ENCODE measurements around the gene FZR1.

The FZR1 gene

DNA sequence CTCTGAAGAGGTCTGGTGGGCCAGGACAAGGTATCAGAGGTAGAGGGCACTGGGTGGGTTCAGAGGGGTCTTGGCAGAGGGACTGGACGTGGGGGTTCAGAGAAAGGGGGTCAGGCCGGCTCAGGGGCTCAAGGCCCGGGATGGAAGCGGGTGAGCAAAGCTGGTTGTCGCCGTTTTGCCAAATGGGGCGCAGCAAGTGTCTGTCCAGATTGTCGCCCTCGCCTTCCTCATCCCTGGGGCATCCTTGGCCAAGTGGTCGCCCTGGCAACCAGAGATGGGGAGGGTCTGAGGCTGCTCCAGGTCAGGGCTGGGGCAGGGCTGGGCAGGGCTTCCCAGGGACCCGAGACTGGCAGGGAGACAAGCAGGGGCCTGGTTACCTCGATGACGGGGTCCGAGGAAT lies 12.5 kb upstream of the FZR1 start:
- H3K23ac ChIP-seq (ENCODE audit: low read depth, low read length, poor library complexity): no peak overlapping the region
- no peak overlapping the region for H2AK5ac ChIP-seq (ENCODE audit: low read depth, low read length)
- peak overlapping the region; percentile 41 for H2BK12ac ChIP-seq (ENCODE audit: low read length)
- H3K36me3 ChIP-seq (replicated peaks in 1 of 2; ENCODE audit: control insufficient read depth in 2 of 2, insufficient read depth in 2 of 2, low read length in 2 of 2): peaks cover 15 to 49% of the 10 kb centered on the region in 2 donors
- H3K27ac ChIP-seq (replicated peaks; ENCODE audit: low read length): no peak overlapping the region
- no peak overlapping the region for H3K14ac ChIP-seq (ENCODE audit: low read length)
- H2AFZ ChIP-seq (ENCODE audit: low read length): no peak overlapping the region
- no peak overlapping the region for H4K8ac ChIP-seq (ENCODE audit: low read depth, low read length)
- H3K4me1 ChIP-seq (ENCODE audit: control insufficient read depth in 2 of 2, insufficient read depth in 1 of 2, low read depth in 1 of 2, low read length in 2 of 2): no peaks in the 10 kb centered on the region
- H3K9ac ChIP-seq (ENCODE audit: low read depth, low read length, poor library complexity): no peak overlapping the region
- H3K27me3 ChIP-seq (ENCODE audit: control insufficient read depth in 3 of 3, insufficient read depth in 3 of 3, low read depth in 1 of 3, low read length in 3 of 3): no peaks in the 10 kb centered on the region
- H3K4me2 ChIP-seq (ENCODE audit: insufficient read depth, low read length, poor library complexity, severe bottlenecking): no peak overlapping the region
- no peaks in the 10 kb centered on the region for H3K9me3 ChIP-seq (replicated peaks in 1 of 2; ENCODE audit: control insufficient read depth in 2 of 2, insufficient read depth in 1 of 2, low read depth in 1 of 2, low read length in 2 of 2)
- H2BK5ac ChIP-seq (ENCODE audit: low read length): no peak overlapping the region
- WGBS, 2 donors (ENCODE audit: extremely low coverage in 2 of 2, insufficient read length in 2 of 2, insufficient replicate concordance in 1 of 2): no CpG with 5 or more reads among the region's 14 CpGs
- DNase-seq (ENCODE audit: low spot score): no peak
- peaks cover 3% of the 10 kb centered on the region for H3K79me1 ChIP-seq (ENCODE audit: low read depth, low read length)
- no peak overlapping the region for H3K4me3 ChIP-seq (ENCODE audit: low read length in 2 of 2)
- H3K18ac ChIP-seq (ENCODE audit: low read length): no peak overlapping the region
- no peak overlapping the region for H2BK120ac ChIP-seq (ENCODE audit: low read depth, low read length)
- no peak overlapping the region for H4K91ac ChIP-seq (ENCODE audit: low read depth, low read length, poor library complexity)
- H2BK15ac ChIP-seq (ENCODE audit: low read length): no peak overlapping the region
- H3K4ac ChIP-seq (ENCODE audit: low read length): no peak overlapping the region

DNA sequence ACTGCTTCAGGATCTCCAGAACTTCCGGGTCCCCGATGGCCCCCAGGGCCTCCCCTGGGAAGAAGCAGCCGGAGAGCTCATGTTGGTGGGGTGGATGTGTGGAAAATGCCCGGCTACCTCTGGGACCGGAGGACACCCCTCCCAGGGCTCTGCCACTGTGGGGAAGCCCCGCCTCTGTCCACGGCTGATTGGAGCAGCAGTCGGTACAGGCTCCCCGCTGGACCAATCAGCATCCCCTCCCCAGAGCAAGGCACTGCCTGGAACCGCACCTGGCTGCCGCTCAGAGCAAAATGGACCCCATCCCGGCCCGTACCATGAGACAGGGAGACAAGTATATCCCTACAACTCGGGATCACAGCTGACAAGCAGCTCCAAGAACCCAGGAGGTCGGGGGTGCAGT lies 12.1 kb upstream of the FZR1 start:
- Histone ChIP-seq H2BK120ac (ENCODE audit: low read depth, low read length) (no peak overlapping the region), H2AK5ac (ENCODE audit: low read depth, low read length) (no peak overlapping the region), H3K36me3 (replicated peaks in 1 of 2; ENCODE audit: control insufficient read depth in 2 of 2, insufficient read depth in 2 of 2, low read length in 2 of 2) (peaks cover 15 to 49% of the 10 kb centered on the region in 2 donors), H3K27me3 (ENCODE audit: control insufficient read depth in 3 of 3, insufficient read depth in 3 of 3, low read depth in 1 of 3, low read length in 3 of 3) (no peaks in the 10 kb centered on the region), H3K18ac (ENCODE audit: low read length) (no peak overlapping the region), H2BK5ac (ENCODE audit: low read length) (no peak overlapping the region), H3K14ac (ENCODE audit: low read length) (no peak overlapping the region), H3K9ac (ENCODE audit: low read depth, low read length, poor library complexity) (no peak overlapping the region), H2BK15ac (ENCODE audit: low read length) (no peak overlapping the region), H3K9me3 (replicated peaks in 1 of 2; ENCODE audit: control insufficient read depth in 2 of 2, insufficient read depth in 1 of 2, low read depth in 1 of 2, low read length in 2 of 2) (no peaks in the 10 kb centered on the region), H3K4me1 (ENCODE audit: control insufficient read depth in 2 of 2, insufficient read depth in 1 of 2, low read depth in 1 of 2, low read length in 2 of 2) (no peaks in the 10 kb centered on the region), H3K27ac (replicated peaks; ENCODE audit: low read length) (no peak overlapping the region), H2AFZ (ENCODE audit: low read length) (no peak overlapping the region), H4K8ac (ENCODE audit: low read depth, low read length) (no peak overlapping the region), H2BK12ac (ENCODE audit: low read length) (no peak overlapping the region), H3K4me2 (ENCODE audit: insufficient read depth, low read length, poor library complexity, severe bottlenecking) (no peak overlapping the region), H3K4me3 (ENCODE audit: low read length in 2 of 2) (no peak overlapping the region), H3K23ac (ENCODE audit: low read depth, low read length, poor library complexity) (no peak overlapping the region), H3K4ac (ENCODE audit: low read length) (no peak overlapping the region), H4K91ac (ENCODE audit: low read depth, low read length, poor library complexity) (no peak overlapping the region), H3K79me1 (ENCODE audit: low read depth, low read length) (peaks cover 3% of the 10 kb centered on the region)
- DNase-seq (ENCODE audit: low spot score): no peak
- WGBS, 2 donors (ENCODE audit: extremely low coverage in 2 of 2, insufficient read length in 2 of 2, insufficient replicate concordance in 1 of 2): no CpG with 5 or more reads among the region's 15 CpGs

DNA sequence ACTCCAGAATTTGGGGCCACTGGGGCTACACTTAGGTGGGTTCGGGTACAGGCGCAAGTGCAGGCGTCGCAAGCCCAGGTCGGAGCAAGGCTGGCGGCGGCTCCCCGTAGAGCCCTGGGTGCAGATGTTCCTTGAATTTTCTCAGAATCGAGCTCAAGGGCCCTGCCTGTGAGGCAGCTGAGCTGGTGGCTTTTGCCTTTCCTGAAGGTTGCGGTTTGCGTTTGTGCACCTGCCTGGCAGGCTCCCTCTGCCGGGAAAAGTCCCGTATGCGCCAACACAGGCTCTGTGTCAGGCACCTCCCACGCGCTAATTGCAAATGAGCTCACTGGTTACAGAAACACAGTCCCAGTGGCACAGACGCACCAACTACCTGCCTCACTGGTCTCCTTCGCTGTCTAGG lies 11.6 kb upstream of the FZR1 start:
- Histone ChIP-seq H3K79me1 (ENCODE audit: low read depth, low read length) (peaks cover 3% of the 10 kb centered on the region), H3K27ac (replicated peaks; ENCODE audit: low read length) (no peak overlapping the region), H3K4me2 (ENCODE audit: insufficient read depth, low read length, poor library complexity, severe bottlenecking) (no peak overlapping the region), H2BK120ac (ENCODE audit: low read depth, low read length) (no peak overlapping the region), H3K23ac (ENCODE audit: low read depth, low read length, poor library complexity) (no peak overlapping the region), H4K8ac (ENCODE audit: low read depth, low read length) (no peak overlapping the region), H2AFZ (ENCODE audit: low read length) (no peak overlapping the region), H2BK12ac (ENCODE audit: low read length) (no peak overlapping the region), H4K91ac (ENCODE audit: low read depth, low read length, poor library complexity) (no peak overlapping the region), H3K14ac (ENCODE audit: low read length) (no peak overlapping the region), H3K4me1 (ENCODE audit: control insufficient read depth in 2 of 2, insufficient read depth in 1 of 2, low read depth in 1 of 2, low read length in 2 of 2) (no peaks in the 10 kb centered on the region), H3K4me3 (ENCODE audit: low read length in 2 of 2) (peak overlapping the region in 1 of 2 donors; percentile 12), H3K9me3 (replicated peaks in 1 of 2; ENCODE audit: control insufficient read depth in 2 of 2, insufficient read depth in 1 of 2, low read depth in 1 of 2, low read length in 2 of 2) (no peaks in the 10 kb centered on the region), H3K27me3 (ENCODE audit: control insufficient read depth in 3 of 3, insufficient read depth in 3 of 3, low read depth in 1 of 3, low read length in 3 of 3) (no peaks in the 10 kb centered on the region), H3K9ac (ENCODE audit: low read depth, low read length, poor library complexity) (no peak overlapping the region), H2BK5ac (ENCODE audit: low read length) (no peak overlapping the region), H2AK5ac (ENCODE audit: low read depth, low read length) (no peak overlapping the region), H3K18ac (ENCODE audit: low read length) (no peak overlapping the region), H3K36me3 (replicated peaks in 1 of 2; ENCODE audit: control insufficient read depth in 2 of 2, insufficient read depth in 2 of 2, low read length in 2 of 2) (peaks cover 15 to 49% of the 10 kb centered on the region in 2 donors), H3K4ac (ENCODE audit: low read length) (no peak overlapping the region), H2BK15ac (ENCODE audit: low read length) (no peak overlapping the region)
- no peak for DNase-seq (ENCODE audit: low spot score)
- WGBS, 2 donors (ENCODE audit: extremely low coverage in 2 of 2, insufficient read length in 2 of 2, insufficient replicate concordance in 1 of 2): no CpG with 5 or more reads among the region's 18 CpGs

DNA sequence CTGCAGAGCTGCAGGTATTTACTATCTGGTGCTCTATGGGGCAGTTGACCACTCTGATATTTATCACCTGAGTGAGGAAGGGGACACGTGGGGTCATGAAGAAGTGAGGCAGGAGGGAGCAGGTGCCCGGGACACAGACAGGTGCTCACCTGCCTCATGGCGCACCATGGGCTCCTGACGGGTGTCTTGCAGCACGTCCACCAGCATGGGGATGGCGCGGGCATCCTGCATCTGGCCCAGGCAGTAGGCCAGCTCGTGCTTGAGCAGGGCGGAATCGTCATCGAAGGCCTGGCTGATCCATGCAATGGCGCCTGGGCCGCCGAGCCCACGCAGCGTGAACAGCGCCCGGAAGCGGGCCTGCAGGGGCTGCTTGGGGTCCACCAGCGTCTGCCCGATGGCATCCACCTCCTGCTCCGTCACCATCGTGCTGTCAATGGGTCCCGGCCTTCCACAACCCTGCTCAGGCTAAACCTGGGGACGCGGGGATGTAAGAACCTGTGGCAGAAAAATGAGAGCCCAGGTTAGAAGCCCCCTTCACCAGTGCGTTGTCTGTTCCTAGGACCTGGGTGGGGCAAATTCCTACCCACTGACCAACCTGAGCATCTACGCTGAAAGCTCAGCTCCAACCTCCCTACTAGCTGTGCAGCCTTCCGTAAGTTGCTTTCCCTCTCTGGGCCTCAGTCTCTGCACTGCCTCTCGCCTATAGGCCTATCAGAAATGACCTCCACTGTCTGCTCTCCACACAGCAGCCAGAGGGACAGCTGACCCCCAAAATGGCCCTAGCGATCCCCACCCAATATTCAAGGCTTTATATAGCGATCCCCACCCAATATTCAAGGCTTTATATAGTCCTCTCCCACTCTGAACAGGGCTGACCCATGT lies 9.5 kb upstream of the FZR1 start:
- Histone ChIP-seq H2AFZ (ENCODE audit: low read length) (no peak overlapping the region), H2AK5ac (ENCODE audit: low read depth, low read length) (no peak overlapping the region), H3K18ac (ENCODE audit: low read length) (no peak overlapping the region), H3K14ac (ENCODE audit: low read length) (no peak overlapping the region), H3K27me3 (ENCODE audit: control insufficient read depth in 3 of 3, insufficient read depth in 3 of 3, low read depth in 1 of 3, low read length in 3 of 3) (no peaks in the 10 kb centered on the region), H4K8ac (ENCODE audit: low read depth, low read length) (no peak overlapping the region), H4K91ac (ENCODE audit: low read depth, low read length, poor library complexity) (no peak overlapping the region), H2BK12ac (ENCODE audit: low read length) (no peak overlapping the region), H3K27ac (replicated peaks; ENCODE audit: low read length) (no peak overlapping the region), H2BK5ac (ENCODE audit: low read length) (no peak overlapping the region), H2BK120ac (ENCODE audit: low read depth, low read length) (no peak overlapping the region), H3K23ac (ENCODE audit: low read depth, low read length, poor library complexity) (no peak overlapping the region), H2BK15ac (ENCODE audit: low read length) (no peak overlapping the region), H3K36me3 (replicated peaks in 1 of 2; ENCODE audit: control insufficient read depth in 2 of 2, insufficient read depth in 2 of 2, low read length in 2 of 2) (peaks cover 15 to 46% of the 10 kb centered on the region in 2 donors), H3K4ac (ENCODE audit: low read length) (no peak overlapping the region), H3K9ac (ENCODE audit: low read depth, low read length, poor library complexity) (peak overlapping the region; percentile 57), H3K79me1 (ENCODE audit: low read depth, low read length) (peaks cover 5% of the 10 kb centered on the region), H3K4me1 (ENCODE audit: control insufficient read depth in 2 of 2, insufficient read depth in 1 of 2, low read depth in 1 of 2, low read length in 2 of 2) (peaks cover 0 to 3% of the 10 kb centered on the region in 2 donors), H3K4me3 (ENCODE audit: low read length in 2 of 2) (no peak overlapping the region), H3K9me3 (replicated peaks in 1 of 2; ENCODE audit: control insufficient read depth in 2 of 2, insufficient read depth in 1 of 2, low read depth in 1 of 2, low read length in 2 of 2) (peaks cover 0 to 2% of the 10 kb centered on the region in 2 donors), H3K4me2 (ENCODE audit: insufficient read depth, low read length, poor library complexity, severe bottlenecking) (peak overlapping the region; percentile 4)
- no peak for DNase-seq (ENCODE audit: low spot score)
- no CpG with 5 or more reads among the region's 32 CpGs for WGBS, 2 donors (ENCODE audit: extremely low coverage in 2 of 2, insufficient read length in 2 of 2, insufficient replicate concordance in 1 of 2)
